SK-N-SH (cell line): ENCODE results near the gene ESPNL.

Experiments
- FOXJ3 ChIP-seq: sonication (generic); formaldehyde crosslinking; IDR thresholded peaks from 2 replicates; pipeline ENCODE4 v1.5.1; 2020; ENCODE audit warnings: mild to moderate bottlenecking, missing genetic modification reagents
- YY1 ChIP-seq: IDR thresholded peaks from 2 replicates; pipeline ENCODE4 v1.4.0; 2012; ENCODE audit warnings: low read depth, mild to moderate bottlenecking
- TF ChIP-seq, protein P1 (sequence below): fragments of 200-600 bp; sonication (generic); IDR thresholded peaks from 2 replicates; pipeline ENCODE4 v1.6.1; 2017; ENCODE audit warnings: antibody characterized with exemption, mild to moderate bottlenecking, moderate library complexity

DNA sequence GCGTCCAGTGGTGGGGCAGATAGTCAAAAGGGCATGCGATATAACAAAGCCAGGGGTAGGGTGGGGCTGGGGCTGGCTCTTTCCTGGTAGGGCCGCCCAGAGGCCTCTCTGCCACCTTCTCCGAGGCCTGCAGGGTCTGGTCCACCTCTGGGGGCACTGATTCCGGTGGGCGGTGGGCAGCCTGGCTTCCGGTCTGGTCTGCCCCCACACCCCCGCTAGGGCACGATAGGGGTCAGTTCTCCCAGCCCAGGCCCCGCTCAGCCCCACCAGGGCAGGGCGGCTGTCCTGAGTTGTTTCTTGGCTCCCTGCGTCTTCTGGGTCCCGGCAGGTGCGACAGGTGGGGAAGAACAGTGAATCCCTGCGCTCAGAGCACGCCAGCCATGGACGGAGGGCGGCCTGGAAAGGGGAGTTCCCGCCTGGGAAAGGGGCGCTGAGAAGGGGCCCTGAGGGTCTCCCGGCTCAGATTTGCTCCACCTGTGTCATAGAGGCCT, 57.9 kb downstream of the ESPNL start:
- TF ChIP-seq, protein P1, sequence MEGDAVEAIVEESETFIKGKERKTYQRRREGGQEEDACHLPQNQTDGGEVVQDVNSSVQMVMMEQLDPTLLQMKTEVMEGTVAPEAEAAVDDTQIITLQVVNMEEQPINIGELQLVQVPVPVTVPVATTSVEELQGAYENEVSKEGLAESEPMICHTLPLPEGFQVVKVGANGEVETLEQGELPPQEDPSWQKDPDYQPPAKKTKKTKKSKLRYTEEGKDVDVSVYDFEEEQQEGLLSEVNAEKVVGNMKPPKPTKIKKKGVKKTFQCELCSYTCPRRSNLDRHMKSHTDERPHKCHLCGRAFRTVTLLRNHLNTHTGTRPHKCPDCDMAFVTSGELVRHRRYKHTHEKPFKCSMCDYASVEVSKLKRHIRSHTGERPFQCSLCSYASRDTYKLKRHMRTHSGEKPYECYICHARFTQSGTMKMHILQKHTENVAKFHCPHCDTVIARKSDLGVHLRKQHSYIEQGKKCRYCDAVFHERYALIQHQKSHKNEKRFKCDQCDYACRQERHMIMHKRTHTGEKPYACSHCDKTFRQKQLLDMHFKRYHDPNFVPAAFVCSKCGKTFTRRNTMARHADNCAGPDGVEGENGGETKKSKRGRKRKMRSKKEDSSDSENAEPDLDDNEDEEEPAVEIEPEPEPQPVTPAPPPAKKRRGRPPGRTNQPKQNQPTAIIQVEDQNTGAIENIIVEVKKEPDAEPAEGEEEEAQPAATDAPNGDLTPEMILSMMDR = no peak
- TF ChIP-seq FOXJ3 (CRISPR knock-in tag) = no peak
- TF ChIP-seq YY1 = no peak
